HepG2 (cell line): ENCODE measurements around the gene NR2C1. TPM values are rescaled to one million over a fixed set of nuclear protein-coding genes. Genes with fewer than 3 reads are reported as not detected.

Experiments
- ARID3A ChIP-seq: IDR thresholded peaks from 2 replicates; pipeline ENCODE4 v1.6.1; 2012; ENCODE audit warnings: low read depth, low read length, improper control_type of control experiment
- BCLAF1 ChIP-seq: fragments of 450-650 bp; IDR thresholded peaks from 2 replicates; pipeline ENCODE4 v1.6.1; 2017; ENCODE audit warnings: mild to moderate bottlenecking
- EZH2 ChIP-seq: conservative IDR thresholded peaks from 2 replicates; pipeline ENCODE4 v1.6.1; 2012; ENCODE audit warnings: mild to moderate bottlenecking, low read depth, low read length, moderate library complexity
- FOXM1 ChIP-seq: sonication (generic); formaldehyde crosslinking; IDR thresholded peaks from 2 replicates; pipeline ENCODE4 v1.5.0; 2020; ENCODE audit warnings: missing genetic modification reagents
- HDAC2 ChIP-seq: sonication (generic); formaldehyde crosslinking; IDR thresholded peaks from 2 replicates; pipeline ENCODE4 v1.4.0; 2020; ENCODE audit warnings: missing genetic modification reagents
- ISX ChIP-seq: sonication (generic); formaldehyde crosslinking; conservative IDR thresholded peaks from 2 replicates; pipeline ENCODE4 v1.5.0; 2020; ENCODE audit warnings: missing genetic modification reagents
- MLX ChIP-seq: IDR thresholded peaks from 2 replicates; pipeline ENCODE4 v1.6.1; 2016
- NFAT5 ChIP-seq: sonication (generic); formaldehyde crosslinking; IDR thresholded peaks from 2 replicates; pipeline ENCODE4 v1.4.0; 2020; ENCODE audit warnings: missing genetic modification reagents
- NFE2L1 ChIP-seq: sonication (generic); formaldehyde crosslinking; IDR thresholded peaks from 2 replicates; pipeline ENCODE4 v1.4.0; 2020; ENCODE audit warnings: missing genetic modification reagents, mild to moderate bottlenecking, borderline replicate concordance
- RXRA ChIP-seq: sonication (generic); formaldehyde crosslinking; IDR thresholded peaks from 2 replicates; pipeline ENCODE4 v1.5.1; 2020; ENCODE audit warnings: missing genetic modification reagents
- ZBTB37 ChIP-seq: sonication (generic); formaldehyde crosslinking; IDR thresholded peaks from 2 replicates; pipeline ENCODE4 v1.4.0; 2020; ENCODE audit warnings: mild to moderate bottlenecking, missing genetic modification reagents
- ZBTB39 ChIP-seq: sonication (generic); formaldehyde crosslinking; IDR thresholded peaks from 2 replicates; pipeline ENCODE4 v1.5.0; 2020; ENCODE audit warnings: missing genetic modification reagents
- ZFP37 ChIP-seq: sonication (generic); formaldehyde crosslinking; IDR thresholded peaks from 2 replicates; pipeline ENCODE4 v1.4.0; 2020; ENCODE audit warnings: missing genetic modification reagents, borderline replicate concordance
- ZIK1 ChIP-seq: sonication (generic); formaldehyde crosslinking; IDR thresholded peaks from 2 replicates; pipeline ENCODE4 v1.5.0; 2020; ENCODE audit warnings: mild to moderate bottlenecking, low read depth, missing genetic modification reagents, borderline replicate concordance
- polyA plus RNA-seq, 8 experiments: library from polyadenylated mRNA; depleted of rRNA in 3 of 8; stranded (reverse) in 7 of 8; unstranded in 1 of 8; fragments of >200 nt; fragmentation: Illumina TruSeq in 4 of 8; extraction: Trizol in 4 of 8; gene quantifications; 2 replicates each; pipeline versions ENCODE4 v1.2.1 to v1.2.3, GENCODE V29; 2011 to 2016; ENCODE audit warnings: low read depth in 4 of 8, missing spikeins in 1 of 8, mixed read lengths in 1 of 8; ENCODE audit not compliant: insufficient read depth in 1 of 8
- total RNA-seq, 5 experiments: library from RNA; depleted of rRNA; stranded (reverse); fragments of >200 nt; fragmentation: Illumina TruSeq; extraction: Trizol; gene quantifications; 2 replicates each; pipeline ENCODE4 v1.2.3, GENCODE V29; 2016; ENCODE audit warnings: low read depth in 1 of 5

NR2C1 gene
- total and polyA plus RNA-seq, 2 of the 13 experiments (the other 11 are each of a cell fraction or from before 2014, with no cell fraction given), result 38.0 to 70.8 TPM

GRCh38 chr12:95073698-95074520 lies 491 bp upstream of the NR2C1 start (continued):
- TF ChIP-seq ZBTB37, result no peak
- 0 out of 2 replicates have a peak, but pooled peaks have one; percentile 10 for TF ChIP-seq ARID3A
- no peak for TF ChIP-seq HDAC2
- no peak for TF ChIP-seq BCLAF1
- TF ChIP-seq FOXM1 (CRISPR knock-in tag), result no peak
- TF ChIP-seq ZFP37, result no peak
- TF ChIP-seq EZH2, result no peak
- 0 out of 2 replicates have a peak, but pooled peaks have one; percentile 17 for TF ChIP-seq MLX
- no peak for TF ChIP-seq RXRA (CRISPR knock-in tag)
- no peak for TF ChIP-seq NFE2L1 (CRISPR knock-in tag)
- TF ChIP-seq NFAT5 (CRISPR knock-in tag), result no peak
- TF ChIP-seq ZIK1 (CRISPR knock-in tag), result no peak
- no peak for TF ChIP-seq ZBTB39 (CRISPR knock-in tag)
- TF ChIP-seq ISX (CRISPR knock-in tag), result no peak
